Measurements from ENCODE around the gene ZFYVE26. TPM values are rescaled to one million over a fixed set of nuclear protein-coding genes. Genes with fewer than 3 reads are reported as not detected.
A peak's percentile ranks its signal among the peaks of the same experiment; 100 is the strongest.

Gene ZFYVE26
- 114 and 119 TPM in 2 replicates for total RNA-seq (2013; cell fraction: nucleolus; rRNA removed)
- total RNA-seq (2014; rRNA removed) = 12.5 and 16.4 TPM in 2 replicates
- 12.4 and 12.6 TPM in 2 replicates for total RNA-seq (2014; rRNA removed; fragmentation: Illumina TruSeq; extraction: Trizol)
- 22.1 and 25.6 TPM in 2 replicates for total RNA-seq (2021)
- polyA plus RNA-seq (2011; ENCODE audit: low read depth) = 26.7 TPM
- 19.0 and 25.4 TPM in 2 replicates for polyA plus RNA-seq (2011; rRNA removed)
- polyA plus RNA-seq (2011; cell fraction: cytosol; rRNA removed) = 16.3 and 16.7 TPM in 2 replicates
- polyA plus RNA-seq (2011; cell fraction: nucleus; rRNA removed) = 47.5 and 48.7 TPM in 2 replicates
- polyA plus RNA-seq (2012) = 7.2 and 7.5 TPM in 2 replicates
- polyA plus RNA-seq (2014; fragmentation: Illumina TruSeq; extraction: Trizol) = 11.6 and 15.1 TPM in 2 replicates
- 1 to 10 TPM in 1 of 2 experiments, under 1 TPM in 1; 1.00 to 1.2 TPM for polyA plus RNA-seq (2014; fragmentation: Nextera tagmentation; extraction: Ambion mirVana)
- 11.4 and 11.7 TPM in 2 replicates for polyA plus RNA-seq (2014; rRNA removed)
- 1 to 10 TPM; 7.8 to 8.2 TPM for polyA plus RNA-seq (2016; fragmentation: Nextera tagmentation; extraction: Ambion mirVana)
- 55.7 and 60.6 TPM in 2 replicates for polyA minus RNA-seq (2011; rRNA and poly(A)+ RNA removed)
- 11.6 and 13.6 TPM in 2 replicates for polyA minus RNA-seq (2011; cell fraction: cytosol; rRNA and poly(A)+ RNA removed)
- polyA minus RNA-seq (2011; cell fraction: nucleus; rRNA and poly(A)+ RNA removed) = 55.5 and 76.6 TPM in 2 replicates
- Bru-seq, nascent RNA = percentile 72 among the genes with signal in this experiment
- percentile 77 among the genes with signal in this experiment for BruChase-seq, experiment 1, labeled RNA remaining after a 6-hour chase
- percentile 77 among the genes with signal in this experiment for BruChase-seq, experiment 2, labeled RNA remaining after a 2-hour chase
- long read RNA-seq, experiment 1, partial matches to known transcripts = 2 of 3 reads
- long read RNA-seq, experiment 1, other reads (novel, unspliced or antisense) = 1 of 3 reads
- long read RNA-seq, experiment 2, partial matches to known transcripts = 4 of 7 reads
- long read RNA-seq, experiment 2, other reads (novel, unspliced or antisense) = 3 of 7 reads

DNA sequence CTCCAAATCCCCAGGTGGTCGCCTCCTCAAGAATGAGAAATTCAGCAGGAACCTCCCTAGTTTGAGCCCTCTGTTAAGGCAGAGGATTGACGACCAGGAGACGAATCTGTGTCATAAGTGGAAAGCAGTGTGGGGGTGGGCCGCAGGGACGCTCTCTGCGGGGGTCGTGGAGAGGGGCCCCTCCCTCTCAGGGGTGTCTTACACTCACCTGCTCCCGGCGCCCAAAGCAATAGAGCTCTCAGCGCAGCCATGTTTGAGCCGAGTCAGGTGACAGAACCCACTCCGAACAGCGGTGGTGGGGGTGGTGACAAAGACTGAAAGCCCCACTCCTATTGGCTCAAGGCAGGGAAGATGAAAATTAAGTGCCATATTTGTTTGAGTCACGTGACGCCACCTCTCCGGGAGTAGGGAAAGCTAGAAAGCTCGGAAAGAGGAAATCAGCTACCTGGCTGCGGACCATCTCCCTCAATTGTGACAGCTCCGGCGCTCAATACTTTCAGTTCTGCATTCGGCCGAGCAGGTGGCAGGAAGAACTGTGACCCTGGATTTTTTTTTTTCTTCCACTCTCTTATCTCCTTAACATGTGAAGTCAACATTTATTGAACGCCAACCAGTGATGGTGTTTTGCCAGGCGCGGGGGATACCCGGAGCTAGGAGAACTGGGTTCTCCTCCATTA lies at the start of gene ZFYVE26:
TSS of gene ZFYVE26 (minus strand) at position 265 of the 677 bp plus-strand sequence. CDS start 627 bp downstream, outside the sequence.
- Histone ChIP-seq H3K4me1 (ENCODE audit: control insufficient read depth, insufficient read depth, low read length) (peaks cover 15% of the 10 kb centered on the region), H3K9me3 (replicated peaks; ENCODE audit: control insufficient read depth, insufficient read depth, low read length) (no peaks in the 10 kb centered on the region), H3K27me3 (replicated peaks in 1 of 2; ENCODE audit: control insufficient read depth in 2 of 2, insufficient read depth in 2 of 2, low read length in 1 of 2) (no peaks in the 10 kb centered on the region), H3K4me3 (peak within 1 kb of the TSS; percentile 99), H2AFZ (ENCODE audit: control insufficient read depth, low read depth, low read length) (peak within 1 kb of the TSS; percentile 87), H3K4me2 (ENCODE audit: control insufficient read depth, insufficient read depth) (peak within 1 kb of the TSS; percentile 68), H3K9ac (ENCODE audit: control insufficient read depth, insufficient read depth, low read length) (peak within 1 kb of the TSS; percentile 81), H3K79me2 (ENCODE audit: control insufficient read depth, insufficient read depth, low read length) (peaks cover 42% of the 10 kb centered on the region), H3K27ac (ENCODE audit: control insufficient read depth, insufficient read depth) (peak within 1 kb of the TSS; percentile 93), H4K20me1 (ENCODE audit: control insufficient read depth, insufficient read depth) (no peaks in the 10 kb centered on the region), H3K36me3 (ENCODE audit: control insufficient read depth in 2 of 2, insufficient read depth in 2 of 2, low read length in 1 of 2) (no peaks in the 10 kb centered on the region; a peak in 1 of 4 replicates)
- FAIRE-seq (peak; percentile 99), DNase-seq (ENCODE audit: low read depth, low spot score) (peak; percentile 98), ATAC-seq (peak; percentile 90)
- ChIA-PET RAD21 (ENCODE audit: unreplicated experiment) (interaction anchor here (1.0 to 1.2 kb wide), 2 partner anchors 68 to 148 kb away, joined by 3 to 4 read pairs; no protein-coding TSS in a partner anchor), POLR2A (interaction anchor here (0.6 to 1.2 kb wide), 3 partner anchors 65 to 1000 kb away, joined by 3 read pairs; no protein-coding TSS in a partner anchor), CTCF (interaction anchor here (0.6 to 1.2 kb wide), 6 partner anchors 11 to 1009 kb away, joined by 3 to 5 read pairs (median 4); no protein-coding TSS in a partner anchor), SMC1A (ENCODE audit: uncharacterized antibody, unreplicated experiment) (interaction anchor here (0.6 to 1.4 kb wide), 7 partner anchors 10 to 443 kb away, joined by 3 to 5 read pairs (median 4); no protein-coding TSS in a partner anchor)
- BruUV-seq (replicated peaks) = no TSS peak
- in situ Hi-C loops (cut with MboI) (no loop called here), intact Hi-C loops (cut with micrococcal nuclease; ENCODE audit: unreplicated experiment) (no loop called here)
- WGBS (ENCODE audit: insufficient coverage, insufficient replicate concordance, low lambda C conversion rate, missing lambda C conversion rate) = under 1% methylated on average over 26 of the region's 26 CpGs
- TF ChIP-seq RBBP5 (conservative IDR thresholded peaks at IDR 0.05) = no peak
- TF ChIP-seq, protein P1, sequence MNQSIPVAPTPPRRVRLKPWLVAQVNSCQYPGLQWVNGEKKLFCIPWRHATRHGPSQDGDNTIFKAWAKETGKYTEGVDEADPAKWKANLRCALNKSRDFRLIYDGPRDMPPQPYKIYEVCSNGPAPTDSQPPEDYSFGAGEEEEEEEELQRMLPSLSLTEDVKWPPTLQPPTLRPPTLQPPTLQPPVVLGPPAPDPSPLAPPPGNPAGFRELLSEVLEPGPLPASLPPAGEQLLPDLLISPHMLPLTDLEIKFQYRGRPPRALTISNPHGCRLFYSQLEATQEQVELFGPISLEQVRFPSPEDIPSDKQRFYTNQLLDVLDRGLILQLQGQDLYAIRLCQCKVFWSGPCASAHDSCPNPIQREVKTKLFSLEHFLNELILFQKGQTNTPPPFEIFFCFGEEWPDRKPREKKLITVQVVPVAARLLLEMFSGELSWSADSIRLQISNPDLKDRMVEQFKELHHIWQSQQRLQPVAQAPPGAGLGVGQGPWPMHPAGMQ (IDR thresholded peaks at IDR 0.05; ENCODE audit: borderline replicate concordance) = no peak
- peak; percentile 73; the same call in 1 of the 2 replicates for TF ChIP-seq RCOR1 (conservative IDR thresholded peaks at IDR 0.05; ENCODE audit: low read depth, low read length)
- TF ChIP-seq, protein P2, sequence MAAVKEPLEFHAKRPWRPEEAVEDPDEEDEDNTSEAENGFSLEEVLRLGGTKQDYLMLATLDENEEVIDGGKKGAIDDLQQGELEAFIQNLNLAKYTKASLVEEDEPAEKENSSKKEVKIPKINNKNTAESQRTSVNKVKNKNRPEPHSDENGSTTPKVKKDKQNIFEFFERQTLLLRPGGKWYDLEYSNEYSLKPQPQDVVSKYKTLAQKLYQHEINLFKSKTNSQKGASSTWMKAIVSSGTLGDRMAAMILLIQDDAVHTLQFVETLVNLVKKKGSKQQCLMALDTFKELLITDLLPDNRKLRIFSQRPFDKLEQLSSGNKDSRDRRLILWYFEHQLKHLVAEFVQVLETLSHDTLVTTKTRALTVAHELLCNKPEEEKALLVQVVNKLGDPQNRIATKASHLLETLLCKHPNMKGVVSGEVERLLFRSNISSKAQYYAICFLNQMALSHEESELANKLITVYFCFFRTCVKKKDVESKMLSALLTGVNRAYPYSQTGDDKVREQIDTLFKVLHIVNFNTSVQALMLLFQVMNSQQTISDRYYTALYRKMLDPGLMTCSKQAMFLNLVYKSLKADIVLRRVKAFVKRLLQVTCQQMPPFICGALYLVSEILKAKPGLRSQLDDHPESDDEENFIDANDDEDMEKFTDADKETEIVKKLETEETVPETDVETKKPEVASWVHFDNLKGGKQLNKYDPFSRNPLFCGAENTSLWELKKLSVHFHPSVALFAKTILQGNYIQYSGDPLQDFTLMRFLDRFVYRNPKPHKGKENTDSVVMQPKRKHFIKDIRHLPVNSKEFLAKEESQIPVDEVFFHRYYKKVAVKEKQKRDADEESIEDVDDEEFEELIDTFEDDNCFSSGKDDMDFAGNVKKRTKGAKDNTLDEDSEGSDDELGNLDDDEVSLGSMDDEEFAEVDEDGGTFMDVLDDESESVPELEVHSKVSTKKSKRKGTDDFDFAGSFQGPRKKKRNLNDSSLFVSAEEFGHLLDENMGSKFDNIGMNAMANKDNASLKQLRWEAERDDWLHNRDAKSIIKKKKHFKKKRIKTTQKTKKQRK (IDR thresholded peaks at IDR 0.05; ENCODE audit: low read depth, low read length) = no peak
- no peak for TF ChIP-seq MYB (IDR thresholded peaks at IDR 0.05; ENCODE audit: borderline replicate concordance, low read depth, low read length)
- peak; percentile 47 for TF ChIP-seq NR2C1 (IDR thresholded peaks at IDR 0.05)
- TF ChIP-seq POU2F2 (IDR thresholded peaks at IDR 0.05; ENCODE audit: borderline replicate concordance, low read depth, low read length) = peak; percentile 65; the same call in 1 of the 3 replicates
- TF ChIP-seq POLR2A (IDR thresholded peaks at IDR 0.05; ENCODE audit: low read depth, low read length) = peak; percentile 84
- no peak for TF ChIP-seq HDAC6 (IDR thresholded peaks at IDR 0.05; ENCODE audit: unreplicated experiment)
- TF ChIP-seq MTA3 (IDR thresholded peaks at IDR 0.05; ENCODE audit: borderline replicate concordance, low read length) = no peak; the same call in 1 of the 2 replicates
- peak; percentile 94 for TF ChIP-seq SP1 (IDR thresholded peaks at IDR 0.05; ENCODE audit: low read depth, low read length)
- peak; percentile 55; the same call in 1 of the 2 replicates for TF ChIP-seq PAX5 (IDR thresholded peaks at IDR 0.05; ENCODE audit: borderline replicate concordance, low read depth, low read length)
- no peak for TF ChIP-seq ZNF24 (IDR thresholded peaks at IDR 0.05)
- no peak for TF ChIP-seq YBX1 (IDR thresholded peaks at IDR 0.05)

Measured in GM12878 (cell line).